HepG2 (cell line): ENCODE results near the gene COX7A1. TPM values are rescaled to one million over a fixed set of nuclear protein-coding genes. Genes with fewer than 3 reads are reported as not detected.

Experiments used
- ARNT2 ChIP-seq: sonication (generic); formaldehyde crosslinking; IDR thresholded peaks from 2 replicates; pipeline ENCODE4 v1.8.0; 2022; ENCODE audit warnings: mild to moderate bottlenecking, low read depth, missing genetic modification reagents, moderate library complexity
- DRAP1 ChIP-seq: IDR thresholded peaks from 2 replicates; pipeline ENCODE4 v1.6.1; 2016; ENCODE audit warnings: missing genetic modification reagents, missing compliant biosample characterization
- GABPA ChIP-seq, 2 experiments: IDR thresholded peaks; 2 replicates each; pipeline ENCODE4 v1.6.1; 2011 to 2016; ENCODE audit warnings: low read depth in 2 of 2, low read length in 1 of 2, missing biosample characterization in 1 of 2, missing genetic modification characterization in 1 of 2
- GPN1 ChIP-seq: sonication (generic); formaldehyde crosslinking; IDR thresholded peaks from 2 replicates; pipeline ENCODE4 v1.5.1; 2020; ENCODE audit warnings: missing genetic modification reagents, borderline replicate concordance
- GRHL1 ChIP-seq: sonication (generic); formaldehyde crosslinking; conservative IDR thresholded peaks from 2 replicates; pipeline ENCODE4 v1.8.0; 2022; ENCODE audit warnings: missing genetic modification reagents
- GZF1 ChIP-seq: sonication (generic); formaldehyde crosslinking; IDR thresholded peaks from 2 replicates; pipeline ENCODE4 v1.5.1; 2020; ENCODE audit warnings: mild to moderate bottlenecking, missing genetic modification reagents
- HMG20B ChIP-seq: conservative IDR thresholded peaks from 2 replicates; pipeline ENCODE4 v1.6.1; 2016; ENCODE audit warnings: missing genetic modification reagents, missing compliant biosample characterization
- HMGXB3 ChIP-seq: sonication (generic); formaldehyde crosslinking; IDR thresholded peaks from 2 replicates; pipeline ENCODE4 v1.4.0; 2020; ENCODE audit warnings: missing genetic modification reagents, borderline replicate concordance
- HNRNPK ChIP-seq: fragments of 200-400 bp; formaldehyde crosslinking; IDR thresholded peaks from 2 replicates; pipeline ENCODE4 v1.6.1; 2018; ENCODE audit warnings: low read length, low read depth, moderate library complexity, mild to moderate bottlenecking; ENCODE audit not compliant: poor library complexity, severe bottlenecking
- LCORL ChIP-seq, 2 experiments: fragments of 450-650 bp in 1 of 2; sonication (generic) in 1 of 2; formaldehyde crosslinking in 1 of 2; IDR thresholded peaks; 2 replicates each; pipeline versions ENCODE4 v1.5.0 to v1.6.1; 2017 to 2020; ENCODE audit warnings: antibody characterized with exemption in 1 of 2, missing genetic modification reagents in 1 of 2
- RAD21 ChIP-seq: fragments of 450-650 bp; formaldehyde crosslinking; IDR thresholded peaks from 2 replicates; pipeline ENCODE4 v1.5.0; 2020; ENCODE audit warnings: mild to moderate bottlenecking
- REXO4 ChIP-seq: sonication (generic); formaldehyde crosslinking; IDR thresholded peaks from 2 replicates; pipeline ENCODE4 v1.8.0; 2022; ENCODE audit warnings: missing genetic modification reagents, mild to moderate bottlenecking, borderline replicate concordance
- RFX5 ChIP-seq: IDR thresholded peaks from 2 replicates; pipeline ENCODE4 v1.6.1; 2011; ENCODE audit warnings: low read depth, low read length, improper control_type of control experiment
- SIN3A ChIP-seq: IDR thresholded peaks from 2 replicates; pipeline ENCODE4 v1.6.1; 2011; ENCODE audit warnings: low read depth, mild to moderate bottlenecking, control low read depth, low read length, borderline replicate concordance
- SP5 ChIP-seq: IDR thresholded peaks from 2 replicates; pipeline ENCODE4 v1.6.1; 2016; ENCODE audit warnings: low read depth, borderline replicate concordance
- ZFP82 ChIP-seq: sonication (generic); formaldehyde crosslinking; IDR thresholded peaks from 2 replicates; pipeline ENCODE4 v1.5.1; 2020; ENCODE audit warnings: mild to moderate bottlenecking, missing genetic modification reagents, borderline replicate concordance
- ZMAT3 ChIP-seq: sonication (generic); formaldehyde crosslinking; conservative IDR thresholded peaks from 2 replicates; pipeline ENCODE4 v1.7.0; 2021; ENCODE audit warnings: missing genetic modification reagents
- ZNF274 ChIP-seq: sonication (generic); formaldehyde crosslinking; IDR thresholded peaks from 2 replicates; pipeline ENCODE4 v1.5.1; 2020; ENCODE audit warnings: mild to moderate bottlenecking, missing genetic modification reagents
- ZNF501 ChIP-seq: sonication (generic); formaldehyde crosslinking; IDR thresholded peaks from 2 replicates; pipeline ENCODE4 v1.5.1; 2020; ENCODE audit warnings: mild to moderate bottlenecking, moderate library complexity, missing genetic modification reagents
- ZNF558 ChIP-seq: sonication (generic); formaldehyde crosslinking; IDR thresholded peaks from 2 replicates; pipeline ENCODE4 v1.9.0; 2022; ENCODE audit warnings: mild to moderate bottlenecking, missing genetic modification reagents, borderline replicate concordance
- ZNF878 ChIP-seq: sonication (generic); formaldehyde crosslinking; IDR thresholded peaks from 2 replicates; pipeline ENCODE4 v1.8.1; 2023; ENCODE audit warnings: mild to moderate bottlenecking, missing genetic modification reagents, moderate library complexity
- ZSCAN22 ChIP-seq: sonication (generic); formaldehyde crosslinking; IDR thresholded peaks from 2 replicates; pipeline ENCODE4 v1.4.0; 2020; ENCODE audit warnings: mild to moderate bottlenecking, missing genetic modification reagents
- polyA plus RNA-seq, 8 experiments: library from polyadenylated mRNA; depleted of rRNA in 3 of 8; stranded (reverse) in 7 of 8; unstranded in 1 of 8; fragments of >200 nt; fragmentation: Illumina TruSeq in 4 of 8; extraction: Trizol in 4 of 8; gene quantifications; 2 replicates each; pipeline versions ENCODE4 v1.2.1 to v1.2.3, GENCODE V29; 2011 to 2016; ENCODE audit warnings: low read depth in 4 of 8, missing spikeins in 1 of 8, mixed read lengths in 1 of 8; ENCODE audit not compliant: insufficient read depth in 1 of 8
- total RNA-seq, 5 experiments: library from RNA; depleted of rRNA; stranded (reverse); fragments of >200 nt; fragmentation: Illumina TruSeq; extraction: Trizol; gene quantifications; 2 replicates each; pipeline ENCODE4 v1.2.3, GENCODE V29; 2016; ENCODE audit warnings: low read depth in 1 of 5

COX7A1 gene
- total and polyA plus RNA-seq, 2 of the 13 experiments (the other 11 are each of a cell fraction or from before 2014, with no cell fraction given), result not detected

GRCh38 chr19:36115453-36116343, 36.5 kb downstream of the COX7A1 start, which contains the start of gene TBCB (continued):
- TF ChIP-seq GRHL1 (CRISPR knock-in tag), result no peak
- no peak for TF ChIP-seq REXO4 (CRISPR knock-in tag)
- TF ChIP-seq HMG20B (CRISPR knock-in tag), result no peak
- TF ChIP-seq ZMAT3 (CRISPR knock-in tag), result 0 out of 2 replicates have a peak, but pooled peaks have one; percentile 17
- no peak for TF ChIP-seq GPN1
- no peak for TF ChIP-seq HNRNPK
- no peak for TF ChIP-seq RAD21 (CRISPR knock-in tag)
- 0 out of 2 replicates have a peak, but pooled peaks have one; percentile 72 for TF ChIP-seq ZNF558 (CRISPR knock-in tag)
- TF ChIP-seq ZSCAN22 (CRISPR knock-in tag), result no peak
- peak; percentile 46; the same call in 1 of the 2 replicates for TF ChIP-seq GZF1 (CRISPR knock-in tag)
- TF ChIP-seq ZNF501 (CRISPR knock-in tag), result no peak
- peak; percentile 17; the same call in 1 of the 2 replicates for TF ChIP-seq HMGXB3
- no peak for TF ChIP-seq GABPA (IDR thresholded peaks at IDR 0.05; ENCODE audit: low read depth, low read length)
- TF ChIP-seq GABPA (CRISPR knock-in tag; IDR thresholded peaks at IDR 0.05; ENCODE audit: low read depth), result peak; percentile 3; the same call in 1 of the 2 replicates
- TF ChIP-seq ZNF274 (CRISPR knock-in tag), result no peak
- 0 out of 2 replicates have a peak, but pooled peaks have one; percentile 27 for TF ChIP-seq DRAP1 (CRISPR knock-in tag)
- TF ChIP-seq SP5 (CRISPR knock-in tag), result 0 out of 2 replicates have a peak, but pooled peaks have one; percentile 17
- no peak for TF ChIP-seq ZFP82 (CRISPR knock-in tag)
- no peak for TF ChIP-seq LCORL (IDR thresholded peaks at IDR 0.05)
- no peak for TF ChIP-seq LCORL (CRISPR knock-in tag; IDR thresholded peaks at IDR 0.05)
- TF ChIP-seq ARNT2 (CRISPR knock-in tag), result no peak
- 0 out of 2 replicates have a peak, but pooled peaks have one; percentile 40 for TF ChIP-seq SIN3A
- TF ChIP-seq RFX5, result no peak
- no peak for TF ChIP-seq ZNF878 (CRISPR knock-in tag)
